ENCODE results near the gene ZFPM1. TPM values are rescaled to one million over a fixed set of nuclear protein-coding genes. Genes with fewer than 3 reads are reported as not detected.
A peak's percentile ranks its signal among the peaks of the same experiment; 100 is the strongest.

ZFPM1 gene
- total and polyA plus RNA-seq, 4 donors: 0.19 to 12.8 (median 5.3) TPM

- Histone ChIP-seq H3K9me3 (ENCODE audit: control insufficient read depth in 4 of 4, low read length in 3 of 4) (no peaks in the 10 kb centered on the region), H3K4me1 (ENCODE audit: control insufficient read depth in 4 of 4, insufficient read depth in 4 of 4, low read length in 3 of 4) (peaks cover 0 to 3% (median 0%) of the 10 kb centered on the region in 4 donors), H3K27me3 (ENCODE audit: control insufficient read depth in 4 of 4, insufficient read depth in 4 of 4, low read length in 3 of 4) (no peaks in the 10 kb centered on the region), H3K9ac (ENCODE audit: low read depth in 1 of 2, low read length in 2 of 2) (no peak overlapping the region), H3K36me3 (ENCODE audit: control insufficient read depth in 4 of 4, insufficient read depth in 3 of 4, low read depth in 1 of 4, low read length in 3 of 4) (peaks cover 0 to 32% (median 14%) of the 10 kb centered on the region in 4 donors), H3K4me3 (ENCODE audit: low read depth in 1 of 3, low read length in 3 of 3) (peak overlapping the region in 1 of 3 donors; percentile 17), H3K27ac (ENCODE audit: low read depth in 1 of 2, low read length in 2 of 2) (no peak overlapping the region)
- DNase-seq (ENCODE audit: low spot score): no peak
- TF ChIP-seq CTCF (IDR thresholded peaks at IDR 0.05; ENCODE audit: low read depth, low read length, missing input control) (no peak), REST (IDR thresholded peaks at IDR 0.05) (no peak), RXRA (IDR thresholded peaks at IDR 0.05) (no peak), EGR1 (IDR thresholded peaks at IDR 0.05; ENCODE audit: low read depth in 2 of 2) (no peak), RAD21 (IDR thresholded peaks at IDR 0.05) (no peak)
- 75% methylated on average over 79 of the region's 79 CpGs for WGBS
Measured at GRCh38 chr16:88533381-88533917, 80.4 kb downstream of the ZFPM1 start.

- H3K4me1 ChIP-seq (ENCODE audit: control insufficient read depth in 4 of 4, insufficient read depth in 4 of 4, low read length in 3 of 4): peaks cover 0 to 3% (median 0%) of the 10 kb centered on the region in 4 donors
- H3K9me3 ChIP-seq (ENCODE audit: control insufficient read depth in 4 of 4, low read length in 3 of 4): no peaks in the 10 kb centered on the region
- H3K27ac ChIP-seq (ENCODE audit: low read depth in 1 of 2, low read length in 2 of 2): no peak overlapping the region
- peak; percentile 77 for DNase-seq (ENCODE audit: low spot score)
- no peak overlapping the region for H3K9ac ChIP-seq (ENCODE audit: low read depth in 1 of 2, low read length in 2 of 2)
- no peaks in the 10 kb centered on the region for H3K27me3 ChIP-seq (ENCODE audit: control insufficient read depth in 4 of 4, insufficient read depth in 4 of 4, low read length in 3 of 4)
- H3K4me3 ChIP-seq (ENCODE audit: low read depth in 1 of 3, low read length in 3 of 3): peak overlapping the region in 1 of 3 donors; percentile 43
- WGBS: 69% methylated on average over 114 of the region's 114 CpGs
- peaks cover 0 to 32% (median 11%) of the 10 kb centered on the region in 4 donors for H3K36me3 ChIP-seq (ENCODE audit: control insufficient read depth in 4 of 4, insufficient read depth in 3 of 4, low read depth in 1 of 4, low read length in 3 of 4)
- TF ChIP-seq RXRA (IDR thresholded peaks at IDR 0.05): no peak
- TF ChIP-seq MAX (IDR thresholded peaks at IDR 0.05): no peak
- TF ChIP-seq FOXA2 (IDR thresholded peaks at IDR 0.05): no peak
- TF ChIP-seq YY1 (IDR thresholded peaks at IDR 0.05): no peak
- no peak for TF ChIP-seq ZBTB33 (IDR thresholded peaks at IDR 0.05)
- no peak for TF ChIP-seq GABPA (IDR thresholded peaks at IDR 0.05 in 1 of 2, conservative IDR thresholded peaks at IDR 0.05 in 1 of 2)
- TF ChIP-seq HNF4A (conservative IDR thresholded peaks at IDR 0.05): no peak
- TF ChIP-seq HNF4G (IDR thresholded peaks at IDR 0.05): no peak
- TF ChIP-seq RAD21 (IDR thresholded peaks at IDR 0.05): no peak
- TF ChIP-seq EGR1 (IDR thresholded peaks at IDR 0.05; ENCODE audit: low read depth in 2 of 2): no peak
- no peak for TF ChIP-seq ATF3 (IDR thresholded peaks at IDR 0.05)
- no peak for TF ChIP-seq JUND (IDR thresholded peaks at IDR 0.05)
- no peak for TF ChIP-seq REST (IDR thresholded peaks at IDR 0.05)
- TF ChIP-seq FOXA1 (IDR thresholded peaks at IDR 0.05): no peak
- no peak for TF ChIP-seq NR2F2 (IDR thresholded peaks at IDR 0.05)
- TF ChIP-seq CTCF (IDR thresholded peaks at IDR 0.05; ENCODE audit: low read depth, low read length, missing input control): no peak
Measured at GRCh38 chr16:88533932-88534637, 81.0 kb downstream of the ZFPM1 start.

Data from liver (tissue), 9 donors.